H1 (cell line): ENCODE measurements around the gene NPNT. TPM values are rescaled to one million over a fixed set of nuclear protein-coding genes. Genes with fewer than 3 reads are reported as not detected.

ENCODE experiments used
- CTCF ChIA-PET: fragments of 300-600 bp; sonication (Branson Sonifier 250); formaldehyde crosslinking; loops from one replicate; lab custom pipeline; 2021; ENCODE audit not compliant: partially characterized antibody; lab: Charles Lee
- POLR2A ChIA-PET: fragments of 300-600 bp; sonication (Branson Sonifier 250); formaldehyde crosslinking; loops from one replicate; lab custom pipeline; 2021; ENCODE audit warnings: inconsistent platforms; ENCODE audit not compliant: partially characterized antibody; lab: Charles Lee
- DNase-seq, 2 experiments: peaks; one replicate each; pipeline versions ENCODE4 v3.0.0 to v3.0.0-alpha.2; 2010 to 2022; ENCODE audit warnings: low spot score in 2 of 2, low read depth in 1 of 2, mixed read lengths in 1 of 2
- FAIRE-seq: peaks from 2 replicates; lab custom pipeline; 2011; peaks lifted over from hg19 to GRCh38; lab: Jason Lieb, UNC
- H2AFZ ChIP-seq: 2 replicates; pipeline ENCODE4 v1.8.1; 2012; ENCODE audit warnings: low read length, inconsistent platforms
- H2AK5ac ChIP-seq: 2 replicates; pipeline ENCODE4 v1.6.1; 2013; ENCODE audit warnings: low read depth, low read length
- H2BK120ac ChIP-seq: replicated peaks from 2 replicates; pipeline ENCODE3; 2013; ENCODE audit warnings: low read depth, low read length, inconsistent platforms
- H2BK12ac ChIP-seq: 2 replicates; pipeline ENCODE4 v1.6.1; 2013; ENCODE audit warnings: low read depth, low read length
- H2BK15ac ChIP-seq: 2 replicates; pipeline ENCODE4 v1.6.1; 2013; ENCODE audit warnings: low read length
- H2BK20ac ChIP-seq: 2 replicates; pipeline ENCODE4 v1.6.1; 2013; ENCODE audit warnings: low read length
- H2BK5ac ChIP-seq: 2 replicates; pipeline ENCODE4 v1.6.1; 2013; ENCODE audit warnings: low read depth, low read length
- H3K14ac ChIP-seq: 2 replicates; pipeline ENCODE4 v1.6.1; 2013; ENCODE audit warnings: inconsistent platforms; ENCODE audit not compliant: insufficient read length
- H3K18ac ChIP-seq: 2 replicates; pipeline ENCODE4 v1.6.1; 2013; ENCODE audit warnings: low read length; ENCODE audit errors: extremely low read depth
- H3K23ac ChIP-seq: 2 replicates; pipeline ENCODE4 v1.6.1; 2013; ENCODE audit warnings: inconsistent platforms; ENCODE audit not compliant: insufficient read length
- H3K23me2 ChIP-seq: 2 replicates; pipeline ENCODE4 v1.6.1; 2013; ENCODE audit warnings: low read depth, low read length
- H3K27ac ChIP-seq: 2 replicates; pipeline ENCODE4 v1.6.1; 2011; ENCODE audit warnings: low read depth, low read length, inconsistent platforms
- H3K27me3 ChIP-seq, 4 experiments: replicated peaks in 1 of 4; 1 replicate in 1 of 4; 2 replicates in 3 of 4; pipeline versions ENCODE4 v1.6.1 to v1.8.1; 2011 to 2013; ENCODE audit warnings: low read length in 3 of 4, mild to moderate bottlenecking in 3 of 4, inconsistent platforms in 2 of 4, mixed read lengths in 2 of 4, moderate library complexity in 1 of 4; ENCODE audit not compliant: control insufficient read depth in 3 of 4, insufficient read depth in 3 of 4; ENCODE audit errors: extremely low read depth in 1 of 4
- H3K36me3 ChIP-seq, 4 experiments: 2 replicates each; pipeline versions ENCODE4 v1.6.1 to v1.8.1; 2011 to 2013; ENCODE audit warnings: mild to moderate bottlenecking in 4 of 4, low read length in 3 of 4, moderate library complexity in 2 of 4, control low read depth in 1 of 4, inconsistent platforms in 1 of 4; ENCODE audit not compliant: insufficient read depth in 4 of 4, control insufficient read depth in 2 of 4
- H3K4ac ChIP-seq: replicated peaks from 2 replicates; pipeline ENCODE3; 2013; ENCODE audit warnings: low read length, low read depth, mixed read lengths, inconsistent platforms; ENCODE audit not compliant: insufficient read length
- H3K4me1 ChIP-seq, 4 experiments: replicated peaks in 1 of 4; 1 replicate in 1 of 4; 2 replicates in 3 of 4; pipeline versions ENCODE4 v1.6.1 to v1.8.1; 2011 to 2013; ENCODE audit warnings: low read length in 3 of 4, inconsistent platforms in 2 of 4, mixed read lengths in 1 of 4; ENCODE audit not compliant: insufficient read depth in 4 of 4, control insufficient read depth in 3 of 4
- H3K4me2 ChIP-seq, 2 experiments: 2 replicates each; pipeline versions ENCODE4 v1.6.1 to v1.8.1; 2011 to 2013; ENCODE audit warnings: low read depth in 2 of 2, low read length in 2 of 2, control low read depth in 1 of 2, inconsistent platforms in 1 of 2, mild to moderate bottlenecking in 1 of 2; ENCODE audit not compliant: insufficient read depth in 1 of 2
- H3K4me3 ChIP-seq, 4 experiments: fragments of 200-600, 300-600 bp in 1 of 4; sonication (generic), shearing (Covaris generic), sonication (Bioruptor Twin) in 1 of 4; 2 replicates each; pipeline versions ENCODE4 v1.5.1 to v1.8.1; 2011 to 2016; ENCODE audit warnings: low read length in 4 of 4, low read depth in 3 of 4, control low read depth in 2 of 4, inconsistent platforms in 2 of 4, mild to moderate bottlenecking in 2 of 4, mixed read lengths in 1 of 4, moderate library complexity in 1 of 4; ENCODE audit not compliant: insufficient read depth in 2 of 4; ENCODE audit errors: extremely low read depth in 1 of 4
- H3K56ac ChIP-seq: replicated peaks from 2 replicates; pipeline ENCODE3; 2013; ENCODE audit warnings: low read depth, mild to moderate bottlenecking, mixed read lengths, low read length, inconsistent platforms; ENCODE audit not compliant: insufficient read length
- H3K79me1 ChIP-seq: 2 replicates; pipeline ENCODE4 v1.6.1; 2013; ENCODE audit warnings: low read depth, low read length, control low read depth
- H3K79me2 ChIP-seq, 2 experiments: 2 replicates each; pipeline versions ENCODE4 v1.6.1 to v1.8.1; 2012 to 2013; ENCODE audit warnings: low read length in 2 of 2, mild to moderate bottlenecking in 2 of 2, inconsistent platforms in 1 of 2; ENCODE audit not compliant: insufficient read depth in 2 of 2, control insufficient read depth in 1 of 2
- H3K9ac ChIP-seq, 4 experiments: replicated peaks in 1 of 4; 1 replicate in 1 of 4; 2 replicates in 3 of 4; pipeline versions ENCODE4 v1.6.1 to v1.8.1; 2011 to 2013; ENCODE audit warnings: low read depth in 3 of 4, low read length in 3 of 4, control low read depth in 2 of 4, mild to moderate bottlenecking in 2 of 4, moderate library complexity in 2 of 4, inconsistent platforms in 1 of 4; ENCODE audit errors: extremely low read depth in 1 of 4
- H3K9me3 ChIP-seq, 2 experiments: 2 replicates each; pipeline versions ENCODE4 v1.6.1 to v1.8.1; 2012 to 2013; ENCODE audit warnings: mild to moderate bottlenecking in 2 of 2, moderate library complexity in 2 of 2, control low read depth in 1 of 2, inconsistent platforms in 1 of 2, low read depth in 1 of 2, low read length in 1 of 2, mixed read lengths in 1 of 2; ENCODE audit not compliant: insufficient read depth in 2 of 2
- H4K20me1 ChIP-seq, 2 experiments: replicated peaks in 1 of 2; 2 replicates each; pipeline versions ENCODE3 to v1.8.1; 2011 to 2013; ENCODE audit warnings: inconsistent platforms in 2 of 2, low read length in 2 of 2, mild to moderate bottlenecking in 1 of 2; ENCODE audit not compliant: insufficient read depth in 2 of 2, control insufficient read depth in 1 of 2
- H4K5ac ChIP-seq: 2 replicates; pipeline ENCODE4 v1.6.1; 2013; ENCODE audit warnings: low read length, low read depth, mixed read lengths, inconsistent platforms; ENCODE audit not compliant: insufficient read length
- H4K8ac ChIP-seq: 2 replicates; pipeline ENCODE4 v1.8.0; 2013; ENCODE audit warnings: mild to moderate bottlenecking, moderate library complexity, low read length, inconsistent platforms; ENCODE audit not compliant: insufficient read depth; ENCODE audit errors: extremely low read depth
- H4K91ac ChIP-seq: replicated peaks from 2 replicates; pipeline ENCODE3; 2013; ENCODE audit warnings: low read length, mixed read lengths, inconsistent platforms; ENCODE audit not compliant: insufficient read length
- BCL11A ChIP-seq, 2 experiments: IDR thresholded peaks; one replicate each; pipeline ENCODE4 v1.6.1; 2011; ENCODE audit warnings: low read depth in 2 of 2, low read length in 2 of 2, mild to moderate bottlenecking in 2 of 2
- BRCA1 ChIP-seq: IDR thresholded peaks from 2 replicates; pipeline ENCODE4 v1.6.1; 2012; ENCODE audit warnings: low read depth, low read length, improper control_type of control experiment
- EZH2 ChIP-seq: fragments of 200-600 bp; sonication (generic); IDR thresholded peaks from 2 replicates; pipeline ENCODE4 v1.7.1; 2012; ENCODE audit warnings: low read depth, mild to moderate bottlenecking, moderate library complexity, low read length, inconsistent platforms; ENCODE audit not compliant: severe bottlenecking
- FOSL1 ChIP-seq: IDR thresholded peaks from 2 replicates; pipeline ENCODE4 v1.6.1; 2011; ENCODE audit warnings: mild to moderate bottlenecking, low read depth, low read length, moderate library complexity; ENCODE audit not compliant: insufficient read depth
- NANOG ChIP-seq: IDR thresholded peaks from 2 replicates; pipeline ENCODE4 v1.6.1; 2011; ENCODE audit warnings: low read length, low read depth, mild to moderate bottlenecking, inconsistent platforms; ENCODE audit not compliant: insufficient read depth, poor library complexity, severe bottlenecking
- POLR2AphosphoS5 ChIP-seq: IDR thresholded peaks from 2 replicates; pipeline ENCODE4 v1.6.1; 2011; ENCODE audit warnings: low read depth, low read length
- SP4 ChIP-seq: IDR thresholded peaks from 2 replicates; pipeline ENCODE4 v1.6.1; 2012; ENCODE audit warnings: low read length, inconsistent platforms
- SUZ12 ChIP-seq: fragments of 200-600 bp; sonication (generic); IDR thresholded peaks from 2 replicates; pipeline ENCODE4 v1.6.1; 2012; ENCODE audit warnings: mild to moderate bottlenecking, inconsistent platforms, low read length, moderate library complexity, mixed read lengths
- TAF7 ChIP-seq: optimal IDR thresholded peaks from 2 replicates; pipeline ENCODE3; 2011; ENCODE audit warnings: low read depth, mild to moderate bottlenecking, inconsistent platforms, low read length, moderate library complexity, borderline replicate concordance
- TBP ChIP-seq: IDR thresholded peaks from 2 replicates; pipeline ENCODE4 v1.6.1; 2011; ENCODE audit warnings: low read depth, low read length, improper control_type of control experiment
- WGBS, 2 experiments: shearing (Covaris generic) in 1 of 2; methylation state at CpG; one replicate each; pipeline versions ENCODE4 v1.1.6 to v1.1.7; 2013 to 2015; ENCODE audit warnings: low lambda C conversion rate in 2 of 2, mixed read lengths in 2 of 2, inconsistent platforms in 1 of 2, low coverage in 1 of 2, missing lambda C conversion rate in 1 of 2; ENCODE audit not compliant: insufficient replicate concordance in 2 of 2, insufficient coverage in 1 of 2, insufficient read length in 1 of 2; ENCODE audit errors: extremely low coverage in 1 of 2, missing lambda C conversion rate in 1 of 2; 5-methylcytosine and 5-hydroxymethylcytosine counted together
- polyA plus RNA-seq, 7 experiments: library from polyadenylated mRNA; depleted of rRNA in 3 of 7; stranded (reverse) in 5 of 7; unstranded in 2 of 7; fragments of >200 nt in 5 of 7; fragments of 200-250 nt in 2 of 7; gene quantifications; 1 replicate in 5 of 7; 2 replicates in 1 of 7; 4 replicates in 1 of 7; pipeline versions ENCODE4 v1.2.1 to v1.2.3, GENCODE V29; 2011 to 2013; ENCODE audit warnings: missing spikeins in 2 of 7, mixed read lengths in 2 of 7
- total RNA-seq: library from RNA; stranded (reverse); fragmentation: NEBNext Ultra II Directional; extraction: Animal tissue kit (Norgen Biotek cat#: 25700); gene quantifications from 2 replicates; pipeline ENCODE4 v1.2.1, GENCODE V29; 2021
- TF ChIP-seq, protein P1 (sequence below): IDR thresholded peaks from 2 replicates; pipeline ENCODE4 v1.6.1; 2012; ENCODE audit warnings: inconsistent platforms

The NPNT gene
- total and polyA plus RNA-seq, 2 of the 8 experiments (the other 6 are each of a cell fraction or from before 2014, with no cell fraction given): 0.24 to 0.97 TPM

DNA sequence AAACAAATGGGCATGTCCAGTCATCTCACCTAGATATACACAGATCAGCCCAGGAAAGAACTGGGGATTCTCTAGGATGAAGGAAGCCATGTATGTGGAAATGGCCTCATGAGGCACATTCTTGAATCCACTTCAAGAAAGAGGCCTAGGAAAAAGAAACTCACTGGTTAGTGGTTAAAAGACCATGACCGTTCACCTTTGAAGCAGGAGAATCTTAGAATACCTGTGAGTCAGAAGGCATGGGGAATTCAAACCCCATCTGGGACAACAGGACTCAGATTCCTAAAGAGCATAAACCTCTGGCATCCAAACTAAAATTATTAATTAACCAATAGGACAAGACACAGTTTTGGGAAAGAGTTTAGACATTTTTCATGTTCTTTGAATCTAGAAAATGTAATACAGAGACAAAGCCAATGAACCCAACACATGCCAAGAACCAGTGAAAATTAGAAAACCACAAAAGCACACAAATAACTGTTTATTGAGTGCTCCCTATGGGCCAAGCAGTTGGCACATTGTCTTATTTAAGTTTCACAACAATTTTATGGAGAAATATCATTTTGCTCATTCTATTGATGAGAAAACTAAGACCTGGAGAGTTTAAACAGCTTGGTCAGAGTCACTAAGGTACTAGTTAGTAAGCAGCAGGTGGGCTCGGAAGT lies 97.5 kb downstream of the NPNT start:
- ChIA-PET POLR2A (no interaction called here), CTCF (interaction anchor here (0.6 to 2.2 kb wide), 2 partner anchors 19 to 135 kb away, joined by 3 to 6 read pairs; no protein-coding TSS in a partner anchor)
- Histone ChIP-seq H2BK20ac (no peak overlapping the region), H3K79me1 (no peaks in the 10 kb centered on the region), H3K36me3 (no peaks in the 10 kb centered on the region), H3K4me1 (peaks cover 0 to 2% (median 0%) of the 10 kb centered on the region in 4 experiments; a peak in 1 of 7 replicates), H3K27me3 (no peaks in the 10 kb centered on the region), H2AK5ac (no peak overlapping the region), H4K8ac (no peak overlapping the region), H2AFZ (no peak overlapping the region; the same call in 1 of the 2 replicates), H4K20me1 (no peaks in the 10 kb centered on the region), H2BK15ac (no peak overlapping the region), H3K9me3 (no peaks in the 10 kb centered on the region), H2BK120ac (no peak overlapping the region), H3K4me3 (no peak overlapping the region), H3K56ac (no peak overlapping the region)
- no peak for DNase-seq
- TF ChIP-seq, protein P1, sequence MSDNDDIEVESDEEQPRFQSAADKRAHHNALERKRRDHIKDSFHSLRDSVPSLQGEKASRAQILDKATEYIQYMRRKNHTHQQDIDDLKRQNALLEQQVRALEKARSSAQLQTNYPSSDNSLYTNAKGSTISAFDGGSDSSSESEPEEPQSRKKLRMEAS: no peak
- TF ChIP-seq SP4: no peak
- TF ChIP-seq NANOG: no peak
- TF ChIP-seq BCL11A (IDR thresholded peaks at IDR 0.05; ENCODE audit: low read depth in 2 of 2, low read length in 2 of 2): no peak
- no peak for TF ChIP-seq POLR2AphosphoS5
- TF ChIP-seq TAF7: no peak
- no peak for TF ChIP-seq SUZ12
- TF ChIP-seq FOSL1: no peak
- TF ChIP-seq TBP: no peak
- no peak for TF ChIP-seq EZH2
- TF ChIP-seq BRCA1: no peak
- TF ChIP-seq, all 59 proteins: peak for 0
- H3K4ac ChIP-seq: no peak overlapping the region
- no peaks in the 10 kb centered on the region for H3K23me2 ChIP-seq
- H3K4me2 ChIP-seq: no peak overlapping the region
- FAIRE-seq: no peak
- WGBS, 2 experiments: 92% methylated on average over 2 of the region's 2 CpGs; no CpG with 5 or more reads in 1 of the 2 experiments
- no peak overlapping the region for H2BK5ac ChIP-seq
- H3K14ac ChIP-seq: no peak overlapping the region
- H4K91ac ChIP-seq: no peak overlapping the region
- no peak overlapping the region for H3K23ac ChIP-seq
- no peak overlapping the region for H3K9ac ChIP-seq
- no peak overlapping the region for H3K27ac ChIP-seq
- H2BK12ac ChIP-seq: no peak overlapping the region
- H3K79me2 ChIP-seq: no peaks in the 10 kb centered on the region
- H3K18ac ChIP-seq: no peak overlapping the region
- no peak overlapping the region for H4K5ac ChIP-seq
